Rectal smooth muscle tissue (tissue), 1 donor: ENCODE measurements around the gene LARGE1.

Experiments used
- H3K27ac ChIP-seq: one replicate; pipeline ENCODE4 v1.7.0; 2013; ENCODE audit warnings: low read depth, low read length, inconsistent platforms
- H3K27me3 ChIP-seq: one replicate; pipeline ENCODE4 v1.7.0; 2013; ENCODE audit warnings: low read length; ENCODE audit not compliant: control insufficient read depth, insufficient read depth
- H3K36me3 ChIP-seq: one replicate; pipeline ENCODE4 v1.7.0; 2013; ENCODE audit warnings: low read length; ENCODE audit not compliant: control insufficient read depth, insufficient read depth
- H3K4me1 ChIP-seq: one replicate; pipeline ENCODE4 v1.7.0; 2013; ENCODE audit warnings: low read length; ENCODE audit not compliant: control insufficient read depth, insufficient read depth
- H3K4me3 ChIP-seq: one replicate; pipeline ENCODE4 v1.7.0; 2013; ENCODE audit warnings: low read length
- H3K9ac ChIP-seq: one replicate; pipeline ENCODE4 v1.7.0; 2013; ENCODE audit warnings: low read length

The LARGE1 gene

GRCh38 chr22:33255791-33256190 lies 664.5 kb downstream of the LARGE1 start:
- H3K27me3 ChIP-seq, result no peaks in the 10 kb centered on the region
- no peaks in the 10 kb centered on the region for H3K4me1 ChIP-seq
- no peak overlapping the region for H3K27ac ChIP-seq
- no peak overlapping the region for H3K4me3 ChIP-seq
- H3K36me3 ChIP-seq, result no peaks in the 10 kb centered on the region
- H3K9ac ChIP-seq, result no peak overlapping the region

- Histone ChIP-seq H3K36me3 (no peaks in the 10 kb centered on the region), H3K4me3 (no peak overlapping the region), H3K4me1 (no peaks in the 10 kb centered on the region), H3K27ac (no peak overlapping the region), H3K9ac (no peak overlapping the region), H3K27me3 (no peaks in the 10 kb centered on the region)
Observed at GRCh38 chr22:33248948-33249347, 671.3 kb downstream of the LARGE1 start.

- H3K27ac ChIP-seq, result no peak overlapping the region
- no peak overlapping the region for H3K4me3 ChIP-seq
- no peaks in the 10 kb centered on the region for H3K36me3 ChIP-seq
- H3K4me1 ChIP-seq, result no peaks in the 10 kb centered on the region
- H3K9ac ChIP-seq, result no peak overlapping the region
- no peaks in the 10 kb centered on the region for H3K27me3 ChIP-seq
Observed at GRCh38 chr22:33247758-33248157, 672.5 kb downstream of the LARGE1 start.

- H3K27ac ChIP-seq, result no peak overlapping the region
Observed at GRCh38 chr22:33242078-33242477, 678.2 kb downstream of the LARGE1 start.

GRCh38 chr22:33240888-33241475 lies 679.3 kb downstream of the LARGE1 start:
- Histone ChIP-seq H3K4me3 (no peak overlapping the region), H3K36me3 (no peaks in the 10 kb centered on the region), H3K4me1 (no peaks in the 10 kb centered on the region), H3K9ac (no peak overlapping the region), H3K27me3 (no peaks in the 10 kb centered on the region), H3K27ac (no peak overlapping the region)

More at GRCh38 chr22:33242078-33242477, 678.2 kb downstream of the LARGE1 start:
- no peaks in the 10 kb centered on the region for H3K36me3 ChIP-seq
- H3K4me3 ChIP-seq, result no peak overlapping the region
- no peaks in the 10 kb centered on the region for H3K4me1 ChIP-seq
- no peaks in the 10 kb centered on the region for H3K27me3 ChIP-seq
- H3K9ac ChIP-seq, result no peak overlapping the region

GRCh38 chr22:33232071-33232470 lies 688.2 kb downstream of the LARGE1 start:
- no peaks in the 10 kb centered on the region for H3K27me3 ChIP-seq
- H3K27ac ChIP-seq, result no peak overlapping the region
- no peaks in the 10 kb centered on the region for H3K36me3 ChIP-seq
- no peak overlapping the region for H3K4me3 ChIP-seq
- H3K4me1 ChIP-seq, result no peaks in the 10 kb centered on the region
- H3K9ac ChIP-seq, result no peak overlapping the region

- Histone ChIP-seq H3K4me1 (no peaks in the 10 kb centered on the region), H3K27ac (no peak overlapping the region), H3K36me3 (no peaks in the 10 kb centered on the region), H3K9ac (no peak overlapping the region), H3K4me3 (no peak overlapping the region), H3K27me3 (no peaks in the 10 kb centered on the region)
Observed at GRCh38 chr22:33227791-33228190, 692.5 kb downstream of the LARGE1 start.

- H3K4me1 ChIP-seq, result no peaks in the 10 kb centered on the region
- no peaks in the 10 kb centered on the region for H3K27me3 ChIP-seq
- no peaks in the 10 kb centered on the region for H3K36me3 ChIP-seq
- H3K27ac ChIP-seq, result no peak overlapping the region
- H3K4me3 ChIP-seq, result no peak overlapping the region
- no peak overlapping the region for H3K9ac ChIP-seq
Observed at GRCh38 chr22:33224841-33225240, 695.4 kb downstream of the LARGE1 start.
